ENCODE results near the gene GRIN2C. TPM values are rescaled to one million over a fixed set of nuclear protein-coding genes. Genes with fewer than 3 reads are reported as not detected.

The GRIN2C gene
- total and polyA plus RNA-seq, 2 of the 4 experiments (the other 2 are of a cell fraction): 0.22 TPM; not detected in 1

- intact Hi-C loops (cut with micrococcal nuclease): no loop called here
- BruUV-seq (replicated peaks): no TSS peak
- Histone ChIP-seq H4K8ac (ENCODE audit: low read depth in 2 of 2, low read length in 2 of 2) (no peak overlapping the region), H2BK5ac (ENCODE audit: low read depth, low read length, poor library complexity, severe bottlenecking) (no peak overlapping the region), H2BK120ac (ENCODE audit: low read depth, low read length) (no peak overlapping the region), H4K20me1 (ENCODE audit: insufficient read depth, low read length) (no peaks in the 10 kb centered on the region; the same call in 1 of the 2 replicates), H2BK20ac (ENCODE audit: low read depth, low read length) (no peak overlapping the region), H2AK9ac (replicated peaks; ENCODE audit: low read depth, low read length, poor library complexity) (no peak overlapping the region), H3K27ac (ENCODE audit: insufficient read depth, low read length) (no peak overlapping the region), H3K79me1 (ENCODE audit: low read depth in 1 of 2, low read length in 2 of 2) (no peaks in the 10 kb centered on the region), H3K4me1 (ENCODE audit: control insufficient read depth, insufficient read depth, low read length) (no peaks in the 10 kb centered on the region; the same call in 1 of the 2 replicates), H2AFZ (replicated peaks; ENCODE audit: low read length, poor library complexity) (no peak overlapping the region), H3K9me3 (ENCODE audit: control insufficient read depth, insufficient read depth, low read length) (peaks cover 2% of the 10 kb centered on the region; the same call in 1 of the 2 replicates), H3K14ac (replicated peaks; ENCODE audit: low read depth, low read length) (no peak overlapping the region), H2AK5ac (ENCODE audit: low read depth, low read length) (no peak overlapping the region), H4K5ac (ENCODE audit: low read depth, low read length) (no peak overlapping the region), H3K18ac (ENCODE audit: low read depth, low read length) (no peak overlapping the region), H3K4me3 (ENCODE audit: insufficient read depth, low read depth, low read length) (no peak overlapping the region), H3K4me2 (ENCODE audit: low read depth, low read length) (no peak overlapping the region), H3K4ac (ENCODE audit: low read depth, low read length) (no peak overlapping the region), H3K36me3 (ENCODE audit: control insufficient read depth, insufficient read depth, low read length) (no peaks in the 10 kb centered on the region), H3K9me1 (ENCODE audit: insufficient read depth, low read length) (no peaks in the 10 kb centered on the region), H3K27me3 (ENCODE audit: control insufficient read depth, insufficient read depth, low read length) (peaks cover 85% of the 10 kb centered on the region), H3K23ac (ENCODE audit: low read depth, low read length) (no peak overlapping the region), H4K91ac (ENCODE audit: insufficient read depth, low read depth, low read length) (no peak overlapping the region), H2BK15ac (ENCODE audit: low read depth, low read length) (no peak overlapping the region), H3K9ac (ENCODE audit: low read depth, low read length) (no peak overlapping the region), H3K56ac (ENCODE audit: extremely low read depth, insufficient read depth, low read length) (no peak overlapping the region)
- in situ Hi-C loops (cut with MboI; ENCODE audit: low sequenced_read_pairs): loop anchor here (25.0 kb wide), 1 partner anchor 645 kb away; the partner anchor contains the start of genes RPL38 and TTYH2
- dilution Hi-C loops (cut with HindIII; ENCODE audit: low sequenced_read_pairs, unreplicated experiment): no loop called here
- ATAC-seq (ENCODE audit: low read depth) (no peak), DNase-seq (no peak)
- POLR2A ChIA-PET (ENCODE audit: unreplicated experiment): no interaction called here
- WGBS, 2 experiments (ENCODE audit: extremely low coverage in 2 of 2, insufficient read length in 1 of 2): 53 to 100% methylated on average over 1 to 2 of the region's 4 CpGs
- CTCF ChIA-PET: no interaction called here
- TF ChIP-seq RCOR1 (IDR thresholded peaks at IDR 0.05; ENCODE audit: insufficient replicate concordance, low read length): no peak
- TF ChIP-seq FOS (IDR thresholded peaks at IDR 0.05; ENCODE audit: low read depth, low read length): no peak
- TF ChIP-seq POLR2A (IDR thresholded peaks at IDR 0.05; ENCODE audit: low read depth, low read length): no peak
- TF ChIP-seq CHD1 (IDR thresholded peaks at IDR 0.05; ENCODE audit: low read depth, low read length): no peak
- TF ChIP-seq MAFK (IDR thresholded peaks at IDR 0.05; ENCODE audit: low read depth, low read length): no peak
- TF ChIP-seq SMC3 (IDR thresholded peaks at IDR 0.05; ENCODE audit: low read depth, low read length): no peak
- no peak for TF ChIP-seq NFE2L2 (IDR thresholded peaks at IDR 0.05; ENCODE audit: low read depth, low read length)
Measured at GRCh38 chr17:74857191-74857590, 2.5 kb downstream of the GRIN2C start.

All from IMR-90 (cell line).